ENCODE data around the gene RNPS1. TPM values are rescaled to one million over a fixed set of nuclear protein-coding genes. Genes with fewer than 3 reads are reported as not detected.

RNPS1 gene, protein sequence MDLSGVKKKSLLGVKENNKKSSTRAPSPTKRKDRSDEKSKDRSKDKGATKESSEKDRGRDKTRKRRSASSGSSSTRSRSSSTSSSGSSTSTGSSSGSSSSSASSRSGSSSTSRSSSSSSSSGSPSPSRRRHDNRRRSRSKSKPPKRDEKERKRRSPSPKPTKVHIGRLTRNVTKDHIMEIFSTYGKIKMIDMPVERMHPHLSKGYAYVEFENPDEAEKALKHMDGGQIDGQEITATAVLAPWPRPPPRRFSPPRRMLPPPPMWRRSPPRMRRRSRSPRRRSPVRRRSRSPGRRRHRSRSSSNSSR
- total RNA-seq, result 138 and 175 TPM in 2 replicates

DNA sequence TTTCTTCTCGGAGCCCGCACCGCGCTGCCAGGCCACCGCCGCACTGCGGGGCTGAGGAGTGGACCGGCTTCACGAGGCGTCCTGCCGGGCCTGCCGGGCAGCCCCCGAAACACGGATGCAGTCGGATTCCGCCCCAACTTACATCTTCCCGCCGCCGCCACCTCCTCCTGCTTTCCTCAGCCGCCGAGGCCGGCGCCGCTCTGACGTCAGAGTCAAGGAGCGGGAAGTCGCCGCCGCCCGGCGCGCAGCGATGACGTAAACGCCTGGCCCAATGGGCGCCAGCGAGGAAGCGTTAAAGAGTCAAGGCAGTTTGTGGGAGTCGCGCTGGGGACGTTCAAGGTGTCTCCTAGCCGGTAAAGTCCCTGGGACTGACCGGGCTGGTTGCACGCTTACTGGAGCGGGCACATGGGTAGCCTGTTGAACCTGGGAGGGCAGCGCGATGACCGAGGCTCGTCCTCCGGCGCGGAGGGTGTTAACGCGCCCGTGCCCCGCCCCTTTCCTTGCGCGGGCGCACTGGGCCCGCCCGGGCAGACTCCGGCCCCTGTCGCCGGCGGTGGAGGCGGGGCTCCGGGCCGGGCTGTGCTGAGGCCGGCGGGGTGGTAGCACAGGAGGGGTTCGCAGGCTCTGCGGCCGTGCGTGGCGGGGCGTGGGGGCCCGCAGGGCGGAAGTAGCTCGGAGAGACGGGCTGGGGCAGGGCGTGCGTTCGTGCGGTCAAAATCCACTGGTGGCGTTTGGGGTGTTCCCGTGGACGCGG, at the start of gene RNPS1:
Gene RNPS1, minus strand, starts transcription at position 214 of the 754 bp plus-strand sequence. CDS start 3,483 bp downstream, outside the sequence.

DNA sequence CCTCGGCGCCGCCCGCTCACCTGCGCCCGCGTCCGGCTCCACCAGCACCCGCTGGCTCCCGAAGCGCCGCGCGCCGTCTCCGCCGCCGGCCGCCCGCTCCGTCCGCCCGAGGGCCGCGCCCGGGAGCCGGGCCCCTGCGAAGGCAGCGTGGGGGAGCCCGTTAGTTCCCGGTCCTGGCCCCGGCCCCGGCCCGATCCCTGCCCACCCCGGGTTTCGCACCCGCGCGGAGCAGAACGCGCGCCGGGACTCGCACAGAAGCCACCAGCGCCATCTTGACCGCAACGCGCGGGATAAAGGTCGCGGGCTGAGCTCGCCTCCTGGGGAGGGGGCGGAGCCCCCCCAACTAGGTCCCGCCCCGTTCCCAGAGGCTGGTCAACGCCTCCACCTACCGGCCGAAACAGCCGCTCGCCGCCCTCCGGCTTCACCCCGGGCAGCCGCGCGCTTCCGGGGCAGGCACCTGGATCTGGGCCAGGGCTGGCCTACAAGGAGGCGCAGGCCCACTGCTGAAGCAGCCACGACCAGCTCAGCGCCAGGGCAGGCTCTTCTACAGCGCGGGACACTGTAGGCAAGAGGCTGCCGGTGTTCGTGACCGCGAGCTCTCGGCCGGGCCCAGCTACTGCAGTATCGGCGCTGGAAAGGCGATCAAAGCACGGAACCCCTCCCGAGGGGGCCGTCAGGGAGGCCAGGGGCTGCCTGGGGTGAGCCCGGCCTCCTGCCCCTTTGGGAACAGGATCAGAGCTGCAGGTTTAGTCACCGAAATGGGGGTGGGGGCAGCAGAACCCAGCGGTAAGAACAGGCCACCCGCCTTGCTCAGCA, 16.4 kb downstream of the RNPS1 start, which contains the start of gene ECI1:
Gene ECI1, minus strand, starts transcription at position 292 of the 816 bp plus-strand sequence. Its CDS starts 21 bp downstream, at position 271.

DNA sequence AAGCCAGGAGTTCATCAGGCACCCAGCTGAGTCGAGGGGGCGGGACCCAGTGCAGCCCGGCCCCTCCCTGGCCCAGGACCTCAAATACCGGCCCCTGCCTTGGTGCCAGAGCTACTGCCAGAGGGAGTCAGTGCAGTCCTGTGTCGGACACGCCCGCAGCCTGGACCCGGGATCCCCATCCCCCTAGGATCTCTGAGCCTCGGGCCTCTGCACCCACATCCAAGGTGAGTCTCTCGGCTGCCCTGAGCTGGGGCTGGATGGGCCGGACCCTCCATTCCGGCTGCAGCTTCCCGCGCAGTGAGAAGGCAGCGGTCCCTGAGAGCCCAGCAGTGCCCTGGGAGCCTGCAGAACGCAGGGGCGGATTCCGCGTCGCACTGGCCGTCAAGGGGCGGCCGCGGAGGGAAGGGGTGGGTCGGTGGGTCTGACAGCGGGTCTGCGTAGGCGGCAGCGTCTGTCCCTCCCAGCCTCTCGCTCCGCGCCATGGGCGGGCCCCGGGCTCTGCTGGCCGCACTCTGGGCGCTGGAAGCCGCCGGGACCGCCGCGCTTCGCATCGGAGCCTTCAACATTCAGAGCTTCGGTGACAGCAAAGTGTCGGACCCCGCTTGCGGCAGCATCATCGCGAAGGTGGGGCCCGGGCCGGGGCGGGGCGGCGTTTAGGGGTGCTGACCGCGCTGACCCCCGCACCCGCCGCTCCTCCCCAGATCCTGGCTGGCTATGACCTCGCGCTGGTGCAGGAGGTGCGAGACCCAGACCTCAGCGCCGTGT, 31.4 kb downstream of the RNPS1 start, which contains the start of gene DNASE1L2:
Gene DNASE1L2, plus strand, starts transcription at position 108 of the 765 bp plus-strand sequence. Its CDS starts 373 bp downstream, at position 481.

DNA sequence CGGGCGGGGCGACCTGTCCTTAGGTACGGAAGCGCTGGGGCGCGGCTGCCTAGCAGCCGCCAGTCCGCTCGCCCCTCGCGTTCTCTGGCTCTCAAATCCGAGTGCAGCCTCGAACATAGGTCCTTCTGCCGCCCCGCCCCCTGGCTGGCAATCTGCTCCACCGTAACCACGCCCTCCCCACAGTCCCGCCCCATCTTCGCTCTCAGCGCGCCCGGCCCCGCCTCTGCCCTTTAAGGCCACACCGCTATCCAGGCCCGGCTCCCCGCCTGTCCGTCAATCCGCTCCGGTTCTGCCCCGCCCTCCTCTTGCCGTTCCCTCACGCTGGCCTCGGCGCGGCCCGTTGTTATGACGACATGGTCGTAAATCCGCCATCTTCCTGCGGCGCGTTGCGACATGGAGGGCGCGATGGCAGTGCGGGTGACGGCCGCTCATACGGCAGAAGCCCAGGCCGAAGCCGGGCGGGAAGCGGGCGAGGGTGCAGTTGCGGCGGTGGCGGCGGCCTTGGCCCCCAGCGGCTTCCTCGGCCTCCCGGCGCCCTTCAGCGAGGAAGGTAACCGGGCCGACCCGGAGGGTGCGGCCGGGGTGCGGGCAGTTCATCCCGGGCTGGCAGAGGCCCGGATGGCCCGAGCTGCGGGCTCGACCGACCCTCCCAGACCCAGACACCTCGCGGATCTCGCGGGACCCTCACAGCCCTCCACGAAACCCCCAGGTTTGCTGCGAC, 44.5 kb downstream of the RNPS1 start, which contains the start of gene E4F1:
Gene E4F1, plus strand, starts transcription at position 371 of the 721 bp plus-strand sequence. Its CDS starts 23 bp downstream, at position 394.

DNA sequence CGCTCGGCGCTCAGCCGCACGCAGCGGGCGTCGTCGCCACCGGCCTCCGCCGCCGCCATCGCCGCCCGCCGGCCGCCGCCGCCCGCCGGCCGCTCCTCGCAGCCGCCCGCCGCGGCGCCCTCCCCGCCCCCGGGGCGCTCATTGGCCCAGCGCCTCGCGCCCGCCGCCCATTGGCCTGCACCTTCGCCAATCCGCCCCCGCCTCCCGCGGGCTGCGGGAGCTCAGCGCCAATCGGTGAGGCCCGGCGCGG, 53.3 kb downstream of the RNPS1 start, which contains the start of gene PGP:
Gene PGP, minus strand, starts transcription at position 122 of the 250 bp plus-strand sequence. Its CDS starts 63 bp downstream, at position 59.

DNA sequence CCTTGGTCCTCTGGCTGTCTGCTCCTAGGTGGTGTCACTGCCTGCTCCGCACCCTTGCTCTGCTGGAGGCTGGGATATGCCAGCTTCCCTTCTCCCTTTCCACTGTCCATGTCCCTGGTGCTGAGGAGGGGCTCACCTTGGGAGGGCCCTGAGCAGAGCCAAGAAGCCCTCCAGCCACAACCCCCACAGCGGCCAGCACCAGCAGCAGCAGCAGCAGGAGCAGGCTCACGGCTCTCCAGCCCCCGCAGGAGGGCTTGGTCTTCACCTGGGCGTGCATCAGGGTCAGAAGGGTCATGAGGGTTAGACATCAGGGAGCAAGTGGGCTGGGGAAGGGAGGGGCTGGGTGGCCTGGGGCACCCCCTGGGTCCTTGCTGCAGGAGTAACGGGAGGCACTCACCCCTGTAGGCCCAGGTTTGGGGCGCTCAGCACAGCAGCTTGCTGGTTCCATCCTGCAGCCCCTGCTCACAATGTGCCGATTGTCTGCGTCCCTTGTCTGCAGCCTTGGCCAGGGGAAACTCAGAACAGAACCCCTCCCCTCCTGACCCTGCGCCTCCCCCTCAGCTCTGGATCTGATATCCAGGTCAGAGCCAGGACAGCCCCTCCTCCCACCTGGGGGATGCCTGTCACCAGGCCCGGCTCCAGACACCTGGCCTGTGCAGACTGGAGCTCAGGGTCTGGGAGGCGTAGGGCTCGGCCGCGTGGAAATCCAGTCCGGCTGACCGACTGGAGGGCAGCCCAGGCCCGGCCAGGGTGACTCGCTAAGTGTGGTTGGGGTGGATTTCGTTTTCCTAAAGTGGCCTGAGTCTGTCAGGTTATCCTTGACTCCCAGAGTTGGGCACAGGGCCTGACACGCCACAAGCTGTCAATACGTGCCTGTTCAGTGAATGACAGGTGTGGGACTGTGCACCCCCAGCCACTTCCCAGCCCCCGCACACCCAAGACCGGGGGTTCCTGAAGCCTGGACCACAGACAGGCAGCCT, 57.2 kb downstream of the RNPS1 start, which contains the start of gene BRICD5:
Gene BRICD5, minus strand, starts transcription at position 478 of the 980 bp plus-strand sequence. Its CDS starts 30 bp downstream, at position 448.

DNA sequence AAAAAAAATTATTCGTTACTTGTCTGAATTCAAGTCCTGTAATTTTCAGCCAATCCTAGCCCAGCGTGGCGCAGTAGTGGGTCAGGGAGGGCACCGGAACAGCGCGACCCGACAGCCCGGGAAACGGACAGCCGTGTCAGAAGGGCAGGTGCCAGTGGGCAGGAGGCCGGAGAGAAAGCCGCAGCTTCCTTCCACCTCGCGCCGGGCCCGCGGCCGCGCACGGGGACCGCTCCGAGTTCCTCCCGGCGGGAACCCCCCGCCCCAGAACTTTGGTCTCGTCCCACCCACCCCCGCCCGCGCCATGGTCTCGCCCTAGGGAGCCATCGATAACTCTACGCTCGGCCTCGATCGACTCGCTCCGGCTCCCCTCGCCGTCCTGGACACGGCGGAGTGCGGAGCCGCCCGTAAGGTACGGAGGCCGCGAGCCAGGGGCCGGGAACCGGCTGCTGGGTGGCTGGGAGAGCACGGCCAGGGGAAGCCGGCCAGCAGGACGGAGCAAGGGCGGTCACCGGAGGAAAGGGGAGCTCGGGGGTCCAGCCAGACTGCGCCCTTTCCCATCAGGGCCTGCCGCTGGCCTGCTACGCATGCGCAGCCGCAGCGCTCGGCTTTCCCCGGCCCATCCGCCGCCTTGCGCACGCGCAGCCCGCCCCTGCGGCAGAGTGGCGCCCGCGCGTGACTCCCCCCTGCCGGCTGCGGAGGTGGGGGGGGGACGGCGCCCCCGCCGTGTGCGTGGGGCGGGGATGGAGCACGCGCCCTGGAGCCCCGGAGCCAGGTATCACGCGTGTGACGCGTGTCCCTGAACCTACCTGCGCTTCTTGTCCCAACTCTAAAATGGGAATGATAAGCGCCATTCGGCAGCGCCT, 62.6 kb downstream of the RNPS1 start, which contains the start of gene MLST8:
Gene MLST8, plus strand, starts transcription at position 351 of the 863 bp plus-strand sequence. CDS start 632 bp downstream, outside the sequence.

Small RNA genes lying within 50 kb of the gene (small RNA-seq; reads per million reads assigned to genes)
- not detected for gene MIR3677
- gene MIR4717, result not detected

Other genes starting within 250 kb of the RNPS1 start
- gene NPW, start 248.3 kb downstream of the RNPS1 start, total RNA-seq, result 0.13 and 0.72 TPM in 2 replicates
- 52.7 and 94.3 TPM in 2 replicates for gene NHERF2, start 241.2 kb downstream of the RNPS1 start, total RNA-seq
- 18.6 and 27.1 TPM in 2 replicates for gene NTHL1, start 220.3 kb downstream of the RNPS1 start, total RNA-seq
- 56.4 and 61.7 TPM in 2 replicates for gene TSC2, start 220.1 kb downstream of the RNPS1 start, total RNA-seq
- gene PKD1, start 132.2 kb downstream of the RNPS1 start, total RNA-seq, result 56.4 and 62.8 TPM in 2 replicates
- gene RAB26, start 119.5 kb downstream of the RNPS1 start, total RNA-seq, result 0.36 and 0.66 TPM in 2 replicates
- gene TRAF7, start 112.3 kb downstream of the RNPS1 start, total RNA-seq, result 94.2 and 94.6 TPM in 2 replicates
- gene CASKIN1, start 71.5 kb downstream of the RNPS1 start, total RNA-seq, result under 0.01 and 0.13 TPM in 2 replicates
- gene MLST8, start 62.7 kb downstream of the RNPS1 start, total RNA-seq, result 37.1 and 44.0 TPM in 2 replicates
- 1.3 and 1.8 TPM in 2 replicates for gene BRICD5, start 57.3 kb downstream of the RNPS1 start, total RNA-seq
- 16.7 and 26.2 TPM in 2 replicates for gene PGP, start 53.3 kb downstream of the RNPS1 start, total RNA-seq
- gene E4F1, start 44.5 kb downstream of the RNPS1 start, total RNA-seq, result 21.0 and 26.1 TPM in 2 replicates
- 0.36 and 0.80 TPM in 2 replicates for gene DNASE1L2, start 31.7 kb downstream of the RNPS1 start, total RNA-seq
- gene ECI1, start 16.5 kb downstream of the RNPS1 start, total RNA-seq, result 23.5 and 24.5 TPM in 2 replicates
- 24.3 and 31.2 TPM in 2 replicates for gene ABCA3, start 72.6 kb upstream of the RNPS1 start, total RNA-seq
- gene CCNF, start 161.3 kb upstream of the RNPS1 start, total RNA-seq, result 41.5 and 70.0 TPM in 2 replicates
- 7.7 and 11.6 TPM in 2 replicates for gene TEDC2, start 192.0 kb upstream of the RNPS1 start, total RNA-seq
- not detected in 2 replicates for gene NTN3, start 203.2 kb upstream of the RNPS1 start, total RNA-seq
- gene TBC1D24, start 207.0 kb upstream of the RNPS1 start, total RNA-seq, result 15.3 and 16.7 TPM in 2 replicates
- 34.8 and 55.0 TPM in 2 replicates for gene ATP6V0C, start 245.8 kb upstream of the RNPS1 start, total RNA-seq